ENCODE data around the gene PDS5B.
"Not testable (repeated sequence)": the region's sequence is repeated elsewhere in the genome, so short reads cannot be mapped to it uniquely, and the experiment has no call there.

PDS5B gene

DNA sequence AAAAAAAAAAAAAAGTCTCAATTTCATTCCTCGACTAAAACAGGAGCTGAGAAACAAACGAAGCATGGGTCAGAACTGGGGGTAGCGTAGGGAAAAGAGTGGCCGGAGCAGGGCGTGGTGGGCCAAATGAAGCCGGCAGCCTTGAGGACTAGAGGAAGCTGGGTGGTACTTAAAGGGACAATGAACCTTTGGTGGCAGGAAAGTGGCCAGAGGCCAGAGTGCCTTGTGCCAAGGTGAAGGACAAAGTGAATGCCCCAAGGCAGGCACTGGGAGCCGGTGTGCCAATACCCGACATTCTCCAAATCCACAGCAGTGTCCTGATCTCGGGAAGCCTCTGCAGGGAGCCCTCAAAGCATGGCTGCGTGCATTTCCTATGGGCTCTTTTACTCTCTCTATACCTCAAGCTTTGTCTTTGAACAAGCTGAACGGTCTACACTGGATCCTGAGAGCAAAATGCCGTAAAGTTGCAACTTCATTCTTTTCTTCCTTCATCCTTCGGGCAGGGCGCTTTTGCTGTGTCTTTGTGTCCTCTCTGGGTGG, 235.0 kb downstream of the PDS5B start:
- no peak for DNase-seq

DNA sequence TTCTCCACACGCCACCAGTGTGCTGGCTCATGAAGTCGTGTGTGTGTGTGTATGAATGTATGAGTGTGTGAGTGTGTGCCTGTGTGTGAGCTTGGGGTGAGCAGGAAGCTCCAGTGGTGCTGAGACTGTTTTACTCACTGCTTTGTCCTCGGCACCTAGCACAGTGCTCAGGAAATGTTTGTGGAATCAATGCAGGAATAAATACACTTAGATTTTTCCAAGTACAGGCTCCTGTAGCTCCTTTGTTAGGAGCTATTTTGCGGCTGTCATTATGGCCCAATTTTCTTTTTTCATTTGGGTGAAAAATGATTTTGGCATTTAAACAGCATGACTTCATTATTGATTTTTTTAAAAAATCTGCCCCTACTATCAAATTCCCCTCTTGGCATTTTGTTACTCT, 236.5 kb downstream of the PDS5B start:
- DNase-seq, result no peak

GRCh38 chr13:32823597-32823996, 237.3 kb downstream of the PDS5B start:
- DNase-seq, result no peak

GRCh38 chr13:32824061-32824460, 237.8 kb downstream of the PDS5B start:
- no peak for DNase-seq

DNA sequence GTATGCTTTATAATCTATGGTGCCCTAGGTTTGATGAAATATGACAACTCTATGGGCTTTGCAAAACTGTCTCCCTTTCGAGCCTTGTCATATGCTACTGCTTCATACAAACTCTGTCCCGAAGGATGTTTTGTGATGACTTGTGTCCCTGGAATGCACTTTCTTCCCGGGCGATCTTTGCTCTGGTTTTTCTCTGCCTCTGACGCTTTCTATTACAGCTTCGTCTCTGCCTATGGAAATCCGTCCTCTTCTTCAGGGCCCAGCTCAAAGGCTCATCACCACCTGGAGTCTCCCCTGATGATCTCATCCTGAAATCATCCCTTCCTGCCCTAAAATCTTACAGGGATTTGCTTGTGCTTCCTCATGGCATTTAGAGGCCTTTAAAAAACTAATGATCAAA, 238.4 kb downstream of the PDS5B start:
- no peak for DNase-seq

DNA sequence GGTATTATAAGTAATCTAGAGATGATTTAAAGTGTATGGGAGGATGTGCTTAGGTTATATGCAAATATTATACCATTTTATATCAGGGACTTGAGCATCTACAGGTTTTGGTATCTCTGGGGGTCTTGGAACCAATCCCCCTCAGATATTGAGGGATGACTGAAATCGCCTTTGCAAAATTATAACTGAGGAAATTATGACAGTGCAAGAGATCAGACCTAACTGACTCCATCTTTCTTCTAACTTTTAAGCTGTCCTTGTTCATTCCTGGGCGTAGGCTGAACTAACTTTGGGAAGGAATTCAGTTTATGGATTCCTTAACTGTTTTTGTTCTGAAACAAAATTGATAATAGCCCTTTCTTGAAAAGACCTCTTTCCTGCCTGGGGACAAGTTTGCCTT, 239.2 kb downstream of the PDS5B start:
- DNase-seq, result no peak

DNA sequence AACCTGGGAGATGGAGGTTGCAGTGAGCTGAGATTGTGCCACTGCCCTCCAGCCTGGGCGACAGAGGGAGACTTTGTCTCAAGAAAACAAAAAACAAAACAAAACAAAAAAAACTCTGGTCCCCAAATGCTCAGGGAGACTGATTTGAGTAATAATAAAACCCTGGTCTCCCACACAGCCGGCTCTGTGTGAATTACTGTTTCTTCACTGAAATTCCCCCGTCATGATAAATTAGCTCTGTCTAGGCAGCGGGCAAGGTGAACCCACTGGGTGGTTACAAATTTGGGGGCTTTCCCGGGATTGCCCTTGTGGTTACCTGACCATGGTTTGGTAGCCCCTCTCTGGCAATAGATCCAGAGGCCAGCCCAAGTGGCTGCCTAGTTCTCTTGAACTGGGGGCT, 240.1 kb downstream of the PDS5B start:
- not testable (repeated sequence) for DNase-seq

Measured in right forelimb (tissue), 1 donor.